Neural crest cell (in vitro differentiated cells): ENCODE data around the gene CEP55. TPM values are rescaled to one million over a fixed set of nuclear protein-coding genes. Genes with fewer than 3 reads are reported as not detected.

ENCODE experiments used
- DNase-seq: peaks from one replicate; pipeline ENCODE4 v3.0.0; 2021; ENCODE audit warnings: low read depth, mixed read lengths, low spot score
- H3K27ac Mint-ChIP-seq: one replicate; pipeline ENCODE4 v1.8.0; 2021; ENCODE audit warnings: mild to moderate bottlenecking, mixed read lengths; ENCODE audit not compliant: unreplicated experiment
- H3K27me3 Mint-ChIP-seq: 2 replicates; pipeline ENCODE4 v1.8.0; 2021; ENCODE audit warnings: low read depth, mild to moderate bottlenecking, mixed read lengths
- H3K36me3 Mint-ChIP-seq: 2 replicates; pipeline ENCODE4 v1.8.0; 2021; ENCODE audit warnings: low read depth, mild to moderate bottlenecking, mixed read lengths
- H3K4me1 Mint-ChIP-seq: 2 replicates; pipeline ENCODE4 v1.8.0; 2021; ENCODE audit warnings: mixed read lengths
- H3K4me3 Mint-ChIP-seq: one replicate; pipeline ENCODE4 v1.8.0; 2021; ENCODE audit warnings: mild to moderate bottlenecking, mixed read lengths
- H3K9me3 Mint-ChIP-seq: 2 replicates; pipeline ENCODE4 v1.8.0; 2021; ENCODE audit warnings: mixed read lengths
- CTCF ChIP-seq: fragments of 200-600 bp; sonication (generic); conservative IDR thresholded peaks from 2 replicates; pipeline ENCODE4 v1.5.0; 2021; ENCODE audit warnings: antibody characterized with exemption, mild to moderate bottlenecking
- total RNA-seq: library from RNA; stranded (reverse); gene quantifications from 2 replicates; pipeline ENCODE4 v1.2.1, GENCODE V29; 2021

CEP55 gene
- total RNA-seq, 1 donor from 2014 or later, result 30.7 TPM

- no peak for DNase-seq
- Mint-ChIP-seq H3K9me3 (no peaks in the 10 kb centered on the region), H3K36me3 (no peaks in the 10 kb centered on the region), H3K27me3 (peaks cover 41% of the 10 kb centered on the region), H3K4me3 (no peak overlapping the region), H3K27ac (no peak overlapping the region), H3K4me1 (no peaks in the 10 kb centered on the region)
- TF ChIP-seq CTCF, result no peak
These were observed 77.5 kb downstream of the CEP55 start for GRCh38 chr10:93573924-93574323.

- DNase-seq, result no peak
- H3K27me3 Mint-ChIP-seq, result peaks cover 12% of the 10 kb centered on the region
- peaks cover 9% of the 10 kb centered on the region for H3K4me1 Mint-ChIP-seq
- H3K36me3 Mint-ChIP-seq, result no peaks in the 10 kb centered on the region
- no peak overlapping the region for H3K27ac Mint-ChIP-seq
- peaks cover 2% of the 10 kb centered on the region for H3K9me3 Mint-ChIP-seq
- H3K4me3 Mint-ChIP-seq, result no peak overlapping the region
- TF ChIP-seq CTCF, result no peak
These were observed 80.5 kb downstream of the CEP55 start for GRCh38 chr10:93576888-93577287.

- H3K27ac Mint-ChIP-seq, result no peak overlapping the region
- peaks cover 2% of the 10 kb centered on the region for H3K9me3 Mint-ChIP-seq
These were observed 81.2 kb downstream of the CEP55 start for GRCh38 chr10:93577565-93577964.

More at GRCh38 chr10:93577565-93577964, 81.2 kb downstream of the CEP55 start:
- no peak for TF ChIP-seq CTCF
- peaks cover 9% of the 10 kb centered on the region for H3K4me1 Mint-ChIP-seq
- no peak for DNase-seq
- no peaks in the 10 kb centered on the region for H3K36me3 Mint-ChIP-seq
- H3K4me3 Mint-ChIP-seq, result no peak overlapping the region
- H3K27me3 Mint-ChIP-seq, result peaks cover 5% of the 10 kb centered on the region

Other genes starting within 250 kb of the CEP55 start
- gene MYOF, start 14.3 kb upstream of the CEP55 start, total RNA-seq, result 3.9 and 4.0 TPM in 2 replicates
- 0.09 TPM in 1 of 2 replicates, not detected in the other for gene FFAR4, start 70.1 kb downstream of the CEP55 start, total RNA-seq
- gene RBP4, start 104.6 kb downstream of the CEP55 start, total RNA-seq, result not detected in 2 replicates
- gene PDE6C, start 115.9 kb downstream of the CEP55 start, total RNA-seq, result not detected in 2 replicates
- 12.5 and 14.2 TPM in 2 replicates for gene FRA10AC1, start 206.0 kb downstream of the CEP55 start, total RNA-seq